GM23338 (cell line): ENCODE results near the gene CCDC187. TPM values are rescaled to one million over a fixed set of nuclear protein-coding genes. Genes with fewer than 3 reads are reported as not detected.

Experiments
- ATAC-seq: fragments of 200-7000 bp; cut with Tn5 transposase; 3 replicates; pipeline ENCODE4 v1.9.1; 2020
- DNase-seq: peaks from one replicate; pipeline ENCODE4 v3.0.0-alpha.2; 2015; ENCODE audit warnings: low spot score
- H2AFZ ChIP-seq: fragments of 200-600 bp; sonication (generic); 2 replicates; pipeline ENCODE4 v1.8.0; 2016; ENCODE audit warnings: antibody characterized with exemption, mild to moderate bottlenecking, moderate library complexity
- H3F3A ChIP-seq: fragments of 200-600 bp; sonication (generic); replicated peaks from 2 replicates; pipeline ENCODE4 v1.8.0; 2017; ENCODE audit warnings: antibody characterized with exemption, mixed run types, low read depth
- H3K27ac ChIP-seq: fragments of 200-600 bp; sonication (generic); 2 replicates; pipeline ENCODE4 v1.6.1; 2016; ENCODE audit warnings: low read depth
- H3K27me3 ChIP-seq: fragments of 200-600 bp; sonication (generic); 2 replicates; pipeline ENCODE4 v1.8.0; 2016; ENCODE audit warnings: mild to moderate bottlenecking, mixed run types, moderate library complexity; ENCODE audit not compliant: insufficient read depth
- H3K36me3 ChIP-seq: fragments of 200-600 bp; sonication (generic); 2 replicates; pipeline ENCODE4 v1.8.0; 2016; ENCODE audit warnings: mild to moderate bottlenecking; ENCODE audit not compliant: insufficient read depth
- H3K4me1 ChIP-seq: fragments of 200-600 bp; sonication (generic); 2 replicates; pipeline ENCODE4 v1.8.0; 2016; ENCODE audit warnings: mild to moderate bottlenecking, moderate library complexity; ENCODE audit not compliant: insufficient read depth
- H3K4me2 ChIP-seq: fragments of 200-600 bp; sonication (generic); 2 replicates; pipeline ENCODE4 v1.7.1; 2017; ENCODE audit warnings: mixed run types
- H3K4me3 ChIP-seq: fragments of 200-600 bp; sonication (generic); 2 replicates; pipeline ENCODE4 v1.6.1; 2016; ENCODE audit warnings: mixed run types
- H3K79me2 ChIP-seq: fragments of 200-600 bp; sonication (generic); replicated peaks from 2 replicates; pipeline ENCODE4 v1.8.0; 2017; ENCODE audit warnings: mild to moderate bottlenecking; ENCODE audit not compliant: insufficient read depth
- H3K9me2 ChIP-seq: fragments of 200-600 bp; sonication (generic); 2 replicates; pipeline ENCODE4 v1.8.0; 2017; ENCODE audit not compliant: insufficient read depth
- H4K20me1 ChIP-seq: fragments of 200-600 bp; sonication (generic); replicated peaks from 2 replicates; pipeline ENCODE4 v1.8.0; 2017; ENCODE audit warnings: mild to moderate bottlenecking; ENCODE audit not compliant: insufficient read depth
- H3K27ac Mint-ChIP-seq: 2 replicates; pipeline ENCODE4 v1.8.0; 2020; ENCODE audit warnings: inconsistent platforms, mild to moderate bottlenecking, moderate library complexity, mixed read lengths
- H3K27me3 Mint-ChIP-seq: 3 replicates; pipeline ENCODE4 v1.8.0; 2022; ENCODE audit warnings: low read depth, mild to moderate bottlenecking, moderate library complexity, mixed read lengths, inconsistent platforms; ENCODE audit not compliant: insufficient read depth, poor library complexity
- H3K36me3 Mint-ChIP-seq: 3 replicates; pipeline ENCODE4 v1.8.0; 2021; ENCODE audit warnings: low read depth, mild to moderate bottlenecking, inconsistent platforms, moderate library complexity, mixed read lengths
- H3K4me1 Mint-ChIP-seq: 3 replicates; pipeline ENCODE4 v1.8.0; 2020; ENCODE audit warnings: mild to moderate bottlenecking, inconsistent platforms, mixed read lengths
- H3K4me3 Mint-ChIP-seq: 3 replicates; pipeline ENCODE4 v1.8.0; 2021; ENCODE audit warnings: moderate library complexity, mild to moderate bottlenecking, inconsistent platforms, mixed read lengths
- H3K9me3 Mint-ChIP-seq: 3 replicates; pipeline ENCODE4 v1.8.0; 2020; ENCODE audit warnings: moderate library complexity, mild to moderate bottlenecking, inconsistent platforms, mixed read lengths
- CREB1 ChIP-seq: fragments of 250-450 bp; sonication (Bioruptor Pico); IDR thresholded peaks from 2 replicates; pipeline ENCODE4 v1.5.0; 2020; ENCODE audit warnings: low read depth, mild to moderate bottlenecking, moderate library complexity
- CTCF ChIP-seq, 2 experiments: fragments of 200-600 bp in 1 of 2; sonication (generic) in 1 of 2; conservative IDR thresholded peaks; 2 replicates each; pipeline versions ENCODE4 v1.5.1 to v1.6.1; 2016 to 2017; ENCODE audit warnings: antibody characterized with exemption in 2 of 2, low read depth in 2 of 2, mild to moderate bottlenecking in 2 of 2, moderate library complexity in 1 of 2
- ETS1 ChIP-seq: IDR thresholded peaks from 2 replicates; pipeline ENCODE4 v1.6.1; 2016; ENCODE audit warnings: antibody characterized with exemption
- EZH2 ChIP-seq: fragments of 200-600 bp; sonication (generic); IDR thresholded peaks from one replicate; pipeline ENCODE4 v1.8.0; 2017; ENCODE audit warnings: antibody characterized with exemption, mild to moderate bottlenecking, low read depth; ENCODE audit not compliant: unreplicated experiment
- EZH2phosphoT487 ChIP-seq: fragments of 200-600 bp; sonication (generic); IDR thresholded peaks from one replicate; pipeline ENCODE4 v1.8.1; 2018; ENCODE audit warnings: antibody characterized with exemption; ENCODE audit not compliant: unreplicated experiment
- JUNB ChIP-seq: IDR thresholded peaks from one replicate; pipeline ENCODE4 v1.6.1; 2016; ENCODE audit warnings: antibody characterized with exemption; ENCODE audit not compliant: unreplicated experiment
- NANOG ChIP-seq: IDR thresholded peaks from 2 replicates; pipeline ENCODE4 v1.6.1; 2016; ENCODE audit warnings: antibody characterized with exemption, borderline replicate concordance
- POLR2AphosphoS5 ChIP-seq: IDR thresholded peaks from 2 replicates; pipeline ENCODE4 v1.6.1; 2016; ENCODE audit warnings: antibody characterized with exemption, low read depth
- REST ChIP-seq: IDR thresholded peaks from one replicate; pipeline ENCODE4 v1.6.1; 2018; ENCODE audit warnings: antibody characterized with exemption; ENCODE audit not compliant: unreplicated experiment
- STAT1 ChIP-seq: IDR thresholded peaks from one replicate; pipeline ENCODE4 v1.6.1; 2016; ENCODE audit warnings: antibody characterized with exemption; ENCODE audit not compliant: unreplicated experiment
- ZNF114 ChIP-seq: fragments of 250-450 bp; sonication (Bioruptor Pico); IDR thresholded peaks from 2 replicates; pipeline ENCODE4 v1.5.0; 2020; ENCODE audit warnings: mild to moderate bottlenecking, moderate library complexity
- ZNF331 ChIP-seq: fragments of 250-450 bp; sonication (Bioruptor Pico); IDR thresholded peaks from 2 replicates; pipeline ENCODE4 v1.5.0; 2020; ENCODE audit warnings: low read depth, mild to moderate bottlenecking, moderate library complexity
- ZNF462 ChIP-seq: fragments of 250-450 bp; sonication (Bioruptor Pico); IDR thresholded peaks from 2 replicates; pipeline ENCODE4 v1.5.0; 2020; ENCODE audit warnings: mild to moderate bottlenecking, moderate library complexity
- polyA plus RNA-seq: library from polyadenylated mRNA; unstranded; fragments of >200 nt; fragmentation: Nextera tagmentation; extraction: Ambion mirVana; gene quantifications from 2 replicates; pipeline ENCODE4 v1.2.1, GENCODE V29; 2016
- total RNA-seq: library from RNA; depleted of rRNA; stranded (reverse); fragments of >200 nt; shearing (Covaris generic); gene quantifications from 2 replicates; pipeline ENCODE4 v1.2.3, GENCODE V29; 2014

CCDC187 gene
- total and polyA plus RNA-seq, 2 experiments from 2014 or later: 0.14 TPM; not detected in 1

GRCh38 chr9:136330406-136330990, 26.6 kb upstream of the CCDC187 start:
- no peak overlapping the region for H3K27ac Mint-ChIP-seq
- no peaks in the 10 kb centered on the region for H3K36me3 ChIP-seq
- no peak for TF ChIP-seq ZNF331
- no peak for TF ChIP-seq NANOG
- TF ChIP-seq REST: no peak
- no peak for TF ChIP-seq STAT1
- TF ChIP-seq ZNF462 (CRISPR knock-in tag): no peak
- no peak for TF ChIP-seq CREB1 (CRISPR knock-in tag)
- no peak for TF ChIP-seq EZH2
- no peak for TF ChIP-seq POLR2AphosphoS5
- TF ChIP-seq CTCF (conservative IDR thresholded peaks at IDR 0.05; ENCODE audit: low read depth in 2 of 2): no peak
- TF ChIP-seq ETS1: no peak
- TF ChIP-seq EZH2phosphoT487: no peak
- TF ChIP-seq ZNF114 (CRISPR knock-in tag): no peak
- no peak for TF ChIP-seq JUNB
- H3K4me3 Mint-ChIP-seq: no peak overlapping the region
- H3K79me2 ChIP-seq: no peaks in the 10 kb centered on the region; the same call in 1 of the 2 replicates
- peaks cover 8% of the 10 kb centered on the region for H3K4me1 Mint-ChIP-seq
- H3K9me2 ChIP-seq: no peaks in the 10 kb centered on the region
- H3K27me3 Mint-ChIP-seq: peaks cover 8% of the 10 kb centered on the region
- no peaks in the 10 kb centered on the region for H3K9me3 Mint-ChIP-seq
- H3K27ac ChIP-seq: no peak overlapping the region
- H3K4me2 ChIP-seq: no peak overlapping the region
- H4K20me1 ChIP-seq: no peaks in the 10 kb centered on the region
- no peak overlapping the region for H3K4me3 ChIP-seq
- peaks cover 17% of the 10 kb centered on the region for H3K4me1 ChIP-seq
- ATAC-seq (no peak), DNase-seq (no peak)
- no peak overlapping the region for H2AFZ ChIP-seq
- H3K36me3 Mint-ChIP-seq: no peaks in the 10 kb centered on the region
- H3F3A ChIP-seq: 0 out of 2 replicates have a peak, but pooled peaks cover 3% of the 10 kb centered on the region
- H3K27me3 ChIP-seq: no peaks in the 10 kb centered on the region
